Panc1 (cell line): ENCODE data around the gene CDK11B. TPM values are rescaled to one million over a fixed set of nuclear protein-coding genes. Genes with fewer than 3 reads are reported as not detected.

Source experiments
- ATAC-seq: fragments of 200-7000 bp; cut with Tn5 transposase; 2 replicates; pipeline ENCODE4 v1.9.1; 2020; ENCODE audit warnings: mild to moderate bottlenecking, moderate library complexity
- BruUV-seq: library from RNA; stranded (reverse); fragments of 400-500 nt; replicated peaks from 2 replicates; lab custom pipeline; 2021; lab: Mats Ljungman, UMichigan
- CTCF ChIA-PET: fragments of 300-600 bp; sonication (Branson Sonifier 250); formaldehyde crosslinking; loops from one replicate; lab custom pipeline; 2022; ENCODE audit warnings: antibody characterized with exemption; lab: Charles Lee
- POLR2A ChIA-PET: fragments of 300-600 bp; sonication (Branson Sonifier 250); formaldehyde crosslinking; loops from one replicate; lab custom pipeline; 2022; ENCODE audit warnings: antibody characterized with exemption; lab: Charles Lee
- DNase-seq: peaks from one replicate; pipeline ENCODE4 v3.0.0-alpha.2; 2010; ENCODE audit warnings: low read depth, low spot score
- H3K27ac ChIP-seq: 2 replicates; pipeline ENCODE4 v1.5.1; 2011; ENCODE audit warnings: mild to moderate bottlenecking, low read length, inconsistent platforms
- H3K27me3 ChIP-seq: fragments of 200-500 bp; sonication (Bioruptor generic); 2 replicates; pipeline ENCODE4 v1.6.0; 2014; ENCODE audit warnings: low read length, inconsistent platforms; ENCODE audit not compliant: control insufficient read depth, insufficient read depth
- H3K36me3 ChIP-seq: fragments of 200-500 bp; sonication (Bioruptor generic); 2 replicates; pipeline ENCODE4 v1.5.1; 2014; ENCODE audit warnings: inconsistent platforms, mild to moderate bottlenecking, low read length, moderate library complexity; ENCODE audit not compliant: control insufficient read depth, insufficient read depth
- H3K4me1 ChIP-seq: 2 replicates; pipeline ENCODE4 v1.5.1; 2011; ENCODE audit warnings: inconsistent platforms, mild to moderate bottlenecking, low read length, moderate library complexity; ENCODE audit not compliant: control insufficient read depth, insufficient read depth
- H3K4me3 ChIP-seq, 2 experiments: 2 replicates each; pipeline ENCODE4 v1.5.1; 2011 to 2012; ENCODE audit warnings: low read depth in 2 of 2, low read length in 2 of 2, mild to moderate bottlenecking in 2 of 2, inconsistent platforms in 1 of 2, moderate library complexity in 1 of 2
- H3K9me3 ChIP-seq: fragments of 200-500 bp; sonication (Bioruptor generic); 2 replicates; pipeline ENCODE4 v1.5.1; 2014; ENCODE audit warnings: low read depth, mild to moderate bottlenecking, inconsistent platforms, low read length, moderate library complexity; ENCODE audit not compliant: control insufficient read depth, insufficient read depth
- CTCF ChIP-seq: fragments of 450-650 bp; IDR thresholded peaks from 2 replicates; pipeline ENCODE4 v1.5.1; 2017; ENCODE audit warnings: mild to moderate bottlenecking
- POLR2AphosphoS5 ChIP-seq: IDR thresholded peaks from 2 replicates; pipeline ENCODE4 v1.6.1; 2012; ENCODE audit warnings: mild to moderate bottlenecking, low read depth, low read length, moderate library complexity
- REST ChIP-seq, 2 experiments: IDR thresholded peaks; 2 replicates each; pipeline ENCODE4 v1.6.1; 2011 to 2012; ENCODE audit warnings: low read depth in 2 of 2, control low read depth in 1 of 2, low read length in 1 of 2, mild to moderate bottlenecking in 1 of 2, moderate library complexity in 1 of 2; ENCODE audit not compliant: insufficient read depth in 1 of 2
- SIN3A ChIP-seq: IDR thresholded peaks from 2 replicates; pipeline ENCODE4 v1.6.1; 2012; ENCODE audit warnings: low read depth, mild to moderate bottlenecking, low read length, moderate library complexity, borderline replicate concordance; ENCODE audit not compliant: insufficient read depth
- TCF7L2 ChIP-seq: IDR thresholded peaks from 2 replicates; pipeline ENCODE4 v1.6.1; 2011; ENCODE audit warnings: mild to moderate bottlenecking, low read depth, low read length, inconsistent platforms
- in situ Hi-C: cut with HindIII; loops from 2 replicates; pipeline ENCODE4 v1.10.0; 2016; ENCODE audit warnings: low sequenced_read_pairs, low pct_unique_long_range_greater_than_20kb
- intact Hi-C: fragments of 100-400 bp; cut with micrococcal nuclease; formaldehyde crosslinking; loops from one replicate; pipeline ENCODE4 v1.10.0; 2022; ENCODE audit not compliant: unreplicated experiment
- total RNA-seq: library from RNA; stranded (reverse); gene quantifications from one replicate; pipeline ENCODE4 v1.2.1, GENCODE V29; 2021; ENCODE audit not compliant: unreplicated experiment

The CDK11B gene
- total RNA-seq, 1 experiment from 2014 or later: 36.5 TPM

DNA sequence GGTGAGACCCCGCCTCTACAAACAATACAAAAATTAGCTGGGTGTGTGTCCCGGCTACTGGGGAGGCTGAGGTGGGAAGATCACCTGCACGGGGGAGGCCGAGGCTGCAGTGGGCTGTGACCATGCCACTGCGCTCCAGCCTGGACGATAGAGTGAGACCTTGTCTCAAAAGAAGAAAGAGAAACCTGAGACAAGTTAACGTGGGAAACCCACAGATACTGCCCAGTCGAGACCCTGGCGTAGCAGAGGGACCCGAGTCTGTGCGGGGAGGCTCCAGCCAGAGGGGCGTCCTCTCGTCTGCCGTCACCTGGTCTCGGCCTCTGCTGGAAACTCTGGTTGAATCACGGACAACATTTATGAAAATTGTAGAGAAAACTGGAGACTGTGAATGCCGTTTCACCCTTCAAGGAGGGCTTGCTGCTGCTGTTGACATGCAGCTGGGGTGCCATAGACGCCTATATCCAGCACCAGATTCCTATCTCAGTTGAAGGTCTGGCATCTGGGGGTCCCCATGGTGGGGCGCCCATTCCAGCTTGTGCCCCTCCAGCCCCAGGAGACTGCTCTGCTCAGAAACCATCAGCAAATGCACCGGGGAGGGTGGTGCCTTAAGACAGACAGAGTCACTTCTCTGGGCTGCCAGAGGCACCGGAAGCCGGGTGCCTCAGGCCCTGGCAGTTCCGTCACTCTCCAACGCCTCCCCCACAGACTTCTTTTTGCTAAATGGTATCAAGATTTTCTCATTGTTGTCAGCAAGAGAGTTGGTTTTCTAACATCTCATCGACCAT lies 13.6 kb upstream of the CDK11B start:
- no TSS peak for BruUV-seq
- intact Hi-C loops: no loop called here

More for the DNA sequence above, 13.6 kb upstream of the CDK11B start:
- Histone ChIP-seq H3K4me3 (no peak overlapping the region), H3K27me3 (no peaks in the 10 kb centered on the region), H3K9me3 (no peaks in the 10 kb centered on the region), H3K4me1 (no peaks in the 10 kb centered on the region), H3K27ac (no peak overlapping the region), H3K36me3 (peaks cover 2% of the 10 kb centered on the region; the same call in 1 of the 2 replicates)
- no peak for DNase-seq
- TF ChIP-seq TCF7L2 (no peak), POLR2AphosphoS5 (no peak), SIN3A (no peak), REST (IDR thresholded peaks at IDR 0.05; ENCODE audit: insufficient read depth in 1 of 2, low read depth in 2 of 2, low read length in 1 of 2) (no peak), CTCF (no peak)
- ATAC-seq: no peak
- in situ Hi-C loops: no loop called here
- CTCF ChIA-PET: no interaction called here
- POLR2A ChIA-PET: no interaction called here
